HS-27A (cell line): ENCODE data around the gene KLHL13.
"Not testable (repeated sequence)": the region's sequence is repeated elsewhere in the genome, so short reads cannot be mapped to it uniquely, and the experiment has no call there.

Experiments used
- DNase-seq: peaks from one replicate; pipeline ENCODE4 v3.0.0-alpha.2; 2012; ENCODE audit warnings: low read depth, missing footprints

The KLHL13 gene

GRCh38 chrX:118116713-118117550, at the start of gene KLHL13:
Gene KLHL13, minus strand, starts transcription at chrX:118116810. Its CDS starts 88,337 bp downstream, at chrX:118028473.
- DNase-seq: no peak

DNA sequence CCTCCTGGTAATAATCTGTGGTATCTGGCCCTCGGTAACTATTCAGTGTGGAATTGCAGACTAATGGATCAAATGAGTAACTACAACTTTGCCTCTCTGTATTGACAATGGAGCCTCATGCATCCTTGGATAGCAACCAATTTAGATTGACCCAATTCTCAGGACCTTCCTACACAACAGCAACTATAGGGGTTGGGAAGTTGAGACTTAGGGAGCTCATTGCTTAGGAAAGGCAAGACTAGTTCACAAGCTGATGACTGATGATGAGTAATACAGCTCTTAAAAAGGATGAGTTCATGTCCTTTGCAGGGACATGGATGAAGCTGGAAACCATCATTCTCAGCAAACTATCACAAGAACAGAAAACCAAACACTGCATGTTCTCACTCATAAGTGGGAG, 47.5 kb upstream of the KLHL13 start:
- no peak for DNase-seq

- DNase-seq: no peak
These were observed 40.5 kb upstream of the KLHL13 start for GRCh38 chrX:118156953-118157608.

DNA sequence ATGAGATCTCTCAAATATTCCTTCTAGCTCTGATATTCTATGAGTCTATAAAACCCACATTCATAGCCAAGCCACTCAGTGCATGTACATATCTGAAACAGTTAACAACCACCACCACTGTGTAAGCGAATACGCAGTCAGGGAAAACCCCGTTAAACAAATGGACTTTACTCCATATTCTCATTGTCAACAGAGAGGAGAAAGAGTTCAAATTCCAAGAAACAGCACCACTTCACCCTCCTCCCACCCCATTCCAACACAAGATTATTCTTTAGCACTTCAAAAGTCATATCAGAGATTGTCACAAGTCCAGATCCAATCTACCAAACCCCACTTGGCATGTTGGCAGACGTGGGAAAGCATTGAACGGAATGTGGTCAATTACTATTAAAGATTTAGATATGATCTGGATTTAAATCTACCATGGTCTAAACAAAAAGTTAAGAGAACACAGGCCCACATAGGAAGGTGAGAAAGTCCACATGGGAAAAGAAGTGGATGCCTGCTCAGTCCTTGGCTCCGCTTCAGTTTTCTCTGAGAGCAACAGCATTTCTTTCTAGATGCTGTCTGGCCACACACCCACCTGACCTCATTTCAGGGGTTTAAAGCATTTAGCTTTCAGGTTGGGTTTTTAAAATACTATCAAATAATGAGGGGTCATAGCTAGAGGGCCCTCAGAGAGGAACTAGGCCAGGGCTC, 39.8 kb upstream of the KLHL13 start:
- DNase-seq: no peak

DNA sequence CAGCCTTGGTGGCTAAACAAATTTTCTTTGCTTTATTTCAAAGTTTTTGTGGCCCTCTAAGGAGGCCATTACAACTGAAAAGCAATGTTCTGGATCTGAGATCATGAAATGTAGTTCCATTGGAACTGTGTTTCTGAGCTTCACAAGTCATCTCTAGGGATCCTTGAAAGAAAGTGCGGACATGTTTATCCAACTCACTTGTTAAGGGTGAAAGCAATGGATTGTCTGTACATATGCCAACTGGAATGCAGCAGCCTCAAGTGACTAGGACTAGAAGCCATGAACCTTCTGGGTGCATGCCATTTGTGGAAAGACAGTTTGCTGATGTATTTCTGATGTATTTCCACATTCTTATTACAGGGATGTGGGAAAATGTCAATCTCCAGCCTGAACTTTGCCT, 36.7 kb upstream of the KLHL13 start:
- no peak for DNase-seq

- DNase-seq: no peak
These were observed 36.1 kb upstream of the KLHL13 start for GRCh38 chrX:118152721-118153120.

GRCh38 chrX:118148737-118149136, 32.1 kb upstream of the KLHL13 start:
- DNase-seq: no peak

- DNase-seq: not testable (repeated sequence)
These were observed 31.2 kb upstream of the KLHL13 start for GRCh38 chrX:118147771-118148170.

DNA sequence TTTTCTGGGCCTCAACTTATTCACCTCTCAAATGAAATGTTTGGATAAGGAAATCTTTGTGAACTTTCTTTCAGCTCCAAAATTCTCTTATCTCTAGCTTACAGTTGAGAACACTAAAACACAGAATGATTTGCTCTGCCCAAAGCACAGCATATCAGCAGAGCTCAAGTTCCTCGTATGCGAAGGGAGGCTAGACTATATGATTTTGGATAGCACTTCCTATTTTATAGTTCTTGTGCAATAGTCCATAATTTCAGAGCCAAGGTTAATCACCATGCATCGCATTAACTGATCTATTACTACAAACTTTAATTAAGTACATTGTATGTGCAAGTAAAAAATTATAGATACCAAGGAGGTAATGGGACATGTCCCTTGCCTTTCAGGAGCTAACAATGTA, 27.0 kb upstream of the KLHL13 start:
- no peak for DNase-seq

GRCh38 chrX:118131336-118131735, 14.7 kb upstream of the KLHL13 start:
- no peak for DNase-seq

DNA sequence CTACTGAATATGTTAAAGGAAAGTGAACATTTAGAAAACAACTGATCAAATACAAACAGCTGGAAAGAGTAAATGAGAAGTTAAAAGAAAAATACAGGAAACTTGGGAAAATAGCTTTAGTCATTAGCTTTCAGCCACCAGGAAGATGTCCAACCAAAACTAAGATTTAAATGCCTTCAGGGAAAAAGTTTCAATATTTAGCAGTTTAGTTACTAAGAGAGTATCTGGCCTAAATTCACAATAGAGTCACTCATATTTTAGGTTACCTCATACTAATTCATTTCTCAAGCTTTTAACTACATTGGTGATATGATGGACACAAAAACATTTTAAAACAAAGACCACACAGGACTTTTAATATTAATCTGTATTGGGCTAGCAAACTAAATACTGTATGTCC, 13.1 kb upstream of the KLHL13 start:
- no peak for DNase-seq

- DNase-seq: no peak
These were observed 12.1 kb upstream of the KLHL13 start for GRCh38 chrX:118128724-118129123.

DNA sequence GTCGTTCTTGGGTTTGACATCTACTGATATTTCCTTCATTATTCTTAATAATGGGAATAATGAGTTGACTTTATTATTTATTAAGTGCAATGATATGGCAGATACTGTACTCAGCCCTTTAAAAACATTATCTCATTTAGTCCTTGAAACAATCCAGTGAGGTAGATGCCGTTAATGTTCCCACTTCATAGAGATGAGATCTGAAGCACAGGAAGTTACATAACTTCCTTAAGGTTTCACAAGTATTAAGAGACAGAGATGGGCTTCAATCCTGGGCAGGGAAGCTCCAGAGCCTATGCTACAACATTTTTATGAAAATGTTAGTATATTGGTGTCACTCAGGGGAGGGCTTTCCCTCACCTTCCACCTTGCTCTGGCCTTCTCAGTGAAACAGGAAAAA, 9.7 kb upstream of the KLHL13 start:
- no peak for DNase-seq

GRCh38 chrX:118124243-118124642, 7.6 kb upstream of the KLHL13 start:
- not testable (repeated sequence) for DNase-seq

- DNase-seq: no peak
These were observed 1.1 kb upstream of the KLHL13 start for GRCh38 chrX:118117741-118118140.

DNA sequence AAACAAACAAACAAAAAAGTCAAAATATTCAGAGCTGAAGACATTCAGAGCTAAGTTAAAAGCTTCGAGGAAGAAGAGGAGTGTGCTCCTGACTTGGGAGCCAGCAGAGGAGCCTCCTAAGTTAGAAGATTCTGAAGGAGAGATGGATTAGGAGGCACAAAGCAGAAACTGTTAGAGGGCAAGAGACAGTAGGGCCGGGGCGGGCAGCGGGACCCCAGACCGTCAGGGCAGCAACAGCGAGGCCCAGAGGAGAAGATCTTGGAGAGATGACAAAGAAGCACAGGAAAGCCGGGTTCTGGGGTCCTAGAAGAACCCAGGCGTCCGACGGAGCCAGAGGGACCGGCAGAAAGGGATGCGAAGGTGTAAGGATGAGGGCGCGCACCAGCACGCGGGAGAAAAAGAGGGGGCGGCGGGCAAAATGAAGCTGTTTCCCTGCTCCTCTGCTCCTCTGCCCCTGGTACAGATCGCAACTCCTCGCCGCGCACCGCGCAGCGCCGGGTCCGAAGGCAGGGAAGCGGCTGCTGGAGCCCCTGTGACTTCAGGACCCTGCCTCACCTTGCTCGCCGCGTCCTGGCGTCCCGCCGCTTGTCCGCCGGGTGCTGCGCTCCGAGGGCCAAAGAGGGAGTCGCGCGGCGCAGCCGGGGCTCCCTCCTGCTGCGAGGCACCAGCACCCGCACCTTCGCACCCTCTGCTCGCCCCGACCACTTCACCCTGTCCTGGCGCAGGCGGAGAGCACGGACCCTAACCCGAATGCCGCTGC, 477 bp downstream of the KLHL13 start:
- no peak for DNase-seq

DNA sequence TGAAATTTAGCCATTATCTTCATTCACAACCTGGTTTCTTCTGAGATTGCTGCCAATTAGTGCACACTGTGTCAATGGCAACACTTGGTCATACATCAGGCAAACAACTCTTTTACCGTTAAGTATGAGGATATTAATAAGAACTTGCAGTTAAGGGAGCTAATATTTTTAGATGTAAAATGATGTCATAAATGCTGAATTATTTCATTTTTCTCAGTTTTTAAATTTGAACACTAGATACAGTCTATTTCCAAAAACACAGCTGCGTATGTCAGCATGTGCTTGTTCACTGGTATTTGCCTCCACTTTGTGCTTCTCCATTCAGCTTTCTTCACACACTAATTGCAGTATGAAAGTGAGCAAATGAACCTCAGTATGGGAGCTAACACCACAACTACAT, 1.6 kb downstream of the KLHL13 start:
- DNase-seq: no peak

- no peak for DNase-seq
These were observed 7.5 kb downstream of the KLHL13 start for GRCh38 chrX:118109065-118109464.

- DNase-seq: no peak
These were observed 8.3 kb downstream of the KLHL13 start for GRCh38 chrX:118108304-118108703.

- DNase-seq: no peak
These were observed 16.5 kb downstream of the KLHL13 start for GRCh38 chrX:118100091-118100490.

DNA sequence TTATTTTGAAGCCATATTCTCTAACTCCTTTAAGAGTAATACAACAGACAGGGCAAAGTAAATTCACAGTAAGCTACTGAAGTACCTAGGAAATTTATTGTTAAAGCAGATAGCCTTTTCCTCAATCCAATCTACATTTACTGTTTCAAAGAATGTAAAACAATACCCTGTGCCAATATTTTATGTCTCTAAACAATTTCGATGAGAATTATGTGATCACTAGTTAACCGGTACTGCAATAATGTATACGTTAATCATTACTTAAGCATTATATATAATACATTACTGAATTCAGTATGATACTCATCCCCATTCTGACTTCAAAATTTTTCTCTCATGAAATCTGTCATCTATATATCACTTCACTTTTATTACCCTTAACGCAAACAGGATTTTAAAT, 28.5 kb downstream of the KLHL13 start:
- DNase-seq: no peak

- DNase-seq: no peak
These were observed 42.4 kb downstream of the KLHL13 start for GRCh38 chrX:118074196-118074595.
